ENCODE measurements around the gene C1QA.
"Not testable (repeated sequence)": the region's sequence is repeated elsewhere in the genome, so short reads cannot be mapped to it uniquely, and the experiment has no call there.

C1QA gene

GRCh38 chr1:22639286-22639685 lies 2.9 kb downstream of the C1QA start:
- DNase-seq (ENCODE audit: low read depth in 3 of 3, low spot score in 1 of 3): no peak

DNA sequence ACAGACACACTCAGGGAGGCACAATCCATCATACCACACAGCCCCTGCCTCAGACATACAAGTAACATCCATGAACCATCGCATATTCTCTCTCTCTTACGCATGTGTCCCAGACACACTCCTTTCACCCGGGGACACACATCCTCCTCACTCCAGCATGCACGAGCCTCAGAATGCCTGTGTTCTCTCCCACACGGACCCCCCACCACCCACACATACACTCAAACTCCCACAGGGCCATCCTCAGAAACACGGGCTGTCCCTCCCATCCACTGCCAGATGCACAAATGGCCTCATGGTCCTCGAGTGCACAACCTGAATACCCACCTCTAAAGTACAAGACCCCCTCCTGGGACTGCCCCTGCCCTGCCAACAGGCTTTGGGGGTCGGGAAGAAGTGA lies 4.8 kb downstream of the C1QA start:
- DNase-seq (ENCODE audit: low read depth in 3 of 3, low spot score in 1 of 3): no peak

GRCh38 chr1:22641906-22642636 lies 5.6 kb downstream of the C1QA start:
- DNase-seq (ENCODE audit: low read depth in 3 of 3, low spot score in 1 of 3): peak in 2 of 3 donors; percentile 43 to 64

- DNase-seq (ENCODE audit: low read depth in 3 of 3, low spot score in 1 of 3): no peak
Observed at GRCh38 chr1:22643381-22643780, 7.0 kb downstream of the C1QA start, which contains the start of gene C1QC. TSS of gene C1QC (plus strand) at chr1:22643633. CDS start at chr1:22644024, 391 bp downstream.

GRCh38 chr1:22643928-22644327 lies 7.5 kb downstream of the C1QA start:
- DNase-seq (ENCODE audit: low read depth in 3 of 3, low spot score in 1 of 3): no peak

DNA sequence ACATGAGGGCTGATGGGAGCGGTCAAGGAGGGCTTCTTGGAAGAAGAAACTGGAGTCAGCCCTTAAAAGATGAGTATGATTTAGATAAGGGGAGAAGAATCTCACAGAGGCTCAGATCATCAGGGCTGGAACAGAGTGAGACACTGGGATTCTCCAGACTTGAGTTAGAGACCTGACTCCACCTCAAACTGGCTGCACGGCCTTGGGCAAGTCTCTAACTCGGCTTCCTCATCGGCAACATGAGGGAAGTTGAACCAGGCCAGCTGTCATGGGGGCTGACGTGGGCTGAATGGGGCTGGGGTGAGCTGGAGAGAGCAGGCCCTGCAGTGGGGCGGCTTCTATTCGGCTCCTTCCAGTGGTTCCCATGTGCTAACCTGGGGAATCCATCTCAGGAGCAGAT lies 9.5 kb downstream of the C1QA start:
- DNase-seq (ENCODE audit: low read depth in 3 of 3, low spot score in 1 of 3): no peak

- no peak for DNase-seq (ENCODE audit: low read depth in 3 of 3, low spot score in 1 of 3)
Observed at GRCh38 chr1:22646384-22646783, 10.0 kb downstream of the C1QA start.

DNA sequence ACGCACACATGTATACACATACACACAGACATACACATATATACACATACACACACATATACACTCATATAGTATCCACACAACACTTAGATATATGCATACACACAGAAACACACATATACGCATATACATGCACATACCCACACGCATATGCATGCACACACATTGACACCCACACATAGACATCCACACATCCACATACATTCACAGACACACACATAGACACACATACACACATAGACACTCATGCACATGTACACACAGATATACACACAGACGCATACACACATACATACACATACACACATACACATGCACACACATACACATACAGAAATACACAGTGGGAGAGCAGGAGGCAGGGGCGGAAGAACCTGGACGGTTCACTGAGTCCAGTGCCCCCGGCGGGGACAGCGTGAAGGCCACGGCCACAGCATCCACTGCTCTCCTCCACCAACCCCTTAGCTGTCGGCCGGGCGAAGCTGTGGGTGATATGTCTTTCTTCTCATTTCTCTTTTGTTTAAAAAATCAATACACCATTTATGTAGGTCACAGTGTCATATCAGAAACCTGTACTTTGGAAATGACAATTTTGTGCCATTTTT lies 13.8 kb downstream of the C1QA start:
- no peak for DNase-seq (ENCODE audit: low read depth in 3 of 3, low spot score in 1 of 3)

- DNase-seq (ENCODE audit: low read depth in 3 of 3, low spot score in 1 of 3): no peak
Observed at GRCh38 chr1:22651941-22652856, 15.8 kb downstream of the C1QA start.

GRCh38 chr1:22652881-22653316 lies 16.5 kb downstream of the C1QA start, which contains the start of gene C1QB:
TSS of gene C1QB (plus strand) at chr1:22653236. CDS start at chr1:22659463, 6,227 bp downstream.
- no peak for DNase-seq (ENCODE audit: low read depth in 3 of 3, low spot score in 1 of 3)

GRCh38 chr1:22654692-22655091 lies 18.3 kb downstream of the C1QA start:
- no peak for DNase-seq (ENCODE audit: low read depth in 3 of 3, low spot score in 1 of 3)

GRCh38 chr1:22658385-22659163 lies 22.1 kb downstream of the C1QA start:
- DNase-seq (ENCODE audit: low read depth in 3 of 3, low spot score in 1 of 3): no peak

GRCh38 chr1:22660716-22661241 lies 24.4 kb downstream of the C1QA start:
- DNase-seq (ENCODE audit: low read depth in 3 of 3, low spot score in 1 of 3): no peak

- DNase-seq (ENCODE audit: low read depth in 3 of 3, low spot score in 1 of 3): no peak
Observed at GRCh38 chr1:22661880-22662279, 25.5 kb downstream of the C1QA start.

- no peak for DNase-seq (ENCODE audit: low read depth in 3 of 3, low spot score in 1 of 3)
Observed at GRCh38 chr1:22662318-22662717, 25.9 kb downstream of the C1QA start.

- no peak for DNase-seq (ENCODE audit: low read depth in 3 of 3, low spot score in 1 of 3)
Observed at GRCh38 chr1:22662986-22663408, 26.6 kb downstream of the C1QA start.

GRCh38 chr1:22665752-22666151 lies 29.3 kb downstream of the C1QA start:
- DNase-seq (ENCODE audit: low read depth in 3 of 3, low spot score in 1 of 3): no peak

DNA sequence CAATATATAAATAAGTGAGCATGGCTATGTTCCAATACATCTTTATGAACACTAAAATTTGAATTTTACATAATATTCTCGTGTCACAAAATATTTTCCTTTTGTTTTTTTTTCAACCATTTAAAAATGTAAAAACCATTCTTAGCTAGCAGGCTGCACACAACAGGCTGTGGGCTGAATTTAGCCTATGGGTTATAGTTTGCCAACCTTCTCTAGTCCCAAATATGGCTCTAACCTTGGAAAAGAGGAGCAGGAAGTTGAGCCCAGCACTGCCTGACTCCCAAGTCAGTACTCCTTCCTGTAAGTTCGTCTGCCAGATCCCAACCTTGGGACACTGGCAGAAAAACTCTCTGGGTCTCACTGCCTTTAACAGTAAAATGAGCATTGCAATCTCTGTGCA lies 30.0 kb downstream of the C1QA start:
- DNase-seq (ENCODE audit: low read depth in 3 of 3, low spot score in 1 of 3): no peak

DNA sequence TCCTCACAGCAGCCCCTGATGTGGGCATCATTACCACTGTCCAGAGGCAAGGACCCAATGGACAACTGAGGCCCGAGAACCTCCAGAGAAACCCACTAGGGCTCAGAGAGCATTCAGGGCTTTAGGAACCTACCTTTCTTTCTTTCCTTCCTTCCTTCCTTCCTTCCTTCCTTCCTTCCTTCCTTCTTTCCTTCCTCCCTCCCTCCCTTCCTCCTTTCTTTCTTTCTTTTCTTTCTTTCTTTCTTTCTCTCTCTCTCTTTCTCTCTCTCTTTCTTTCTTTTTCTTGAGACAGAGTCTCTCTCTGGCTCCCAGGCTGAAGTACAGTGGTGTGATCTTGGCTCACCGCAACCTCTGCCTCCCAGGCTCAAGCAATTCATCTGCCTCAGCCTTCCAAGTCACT lies 32.4 kb downstream of the C1QA start:
- not testable (repeated sequence) for DNase-seq (ENCODE audit: low read depth in 3 of 3, low spot score in 1 of 3)

GRCh38 chr1:22670352-22670975 lies 34.0 kb downstream of the C1QA start:
- DNase-seq (ENCODE audit: low read depth in 3 of 3, low spot score in 1 of 3): no peak

Data from stimulated activated CD4-positive, alpha-beta T cell treated with anti-CD3 and anti-CD28 coated beads, TNF-alpha, amount 100 ng/mL, for 1 hour (primary cell).